Subcutaneous adipose tissue (tissue), 4 donors: ENCODE data around the gene ZNF385C. TPM values are rescaled to one million over a fixed set of nuclear protein-coding genes. Genes with fewer than 3 reads are reported as not detected.

Source experiments
- CTCF ChIP-seq: fragments of 450-650 bp; IDR thresholded peaks from one replicate; pipeline ENCODE4 v1.5.1; 2016; ENCODE audit warnings: low read depth, mild to moderate bottlenecking, control low read depth, antibody characterized with exemption, moderate library complexity
- total RNA-seq, 4 donors: library from RNA; depleted of rRNA; stranded (reverse); fragments of >200 nt; gene quantifications; one replicate each; pipeline ENCODE4 v1.1.0, GENCODE V29; 2016

ZNF385C gene
- total RNA-seq, 4 donors from 2014 or later = 0.22 to 0.49 TPM; not detected in 2

GRCh38 chr17:42078396-42079043, 19.8 kb downstream of the ZNF385C start:
- TF ChIP-seq CTCF = no peak

DNA sequence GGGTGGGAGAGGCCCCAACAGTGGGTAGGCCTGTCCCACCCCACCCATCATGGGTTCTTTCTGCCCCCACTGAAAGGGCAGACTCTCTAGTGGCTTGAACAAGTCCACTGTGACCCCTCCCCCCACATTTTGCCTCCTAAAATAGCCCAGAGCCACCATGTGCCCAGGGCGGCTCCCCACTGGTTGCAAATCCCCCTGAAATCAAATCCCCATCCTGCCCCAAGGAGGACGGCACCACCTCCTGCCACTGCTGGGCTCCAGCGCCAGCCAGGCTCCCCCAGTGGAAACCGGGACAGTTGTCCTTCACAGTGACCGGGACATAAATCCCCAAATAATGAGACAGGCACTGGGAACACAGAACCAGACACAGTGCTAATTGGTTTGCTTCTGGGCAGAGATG, 20.5 kb downstream of the ZNF385C start:
- TF ChIP-seq CTCF = no peak

DNA sequence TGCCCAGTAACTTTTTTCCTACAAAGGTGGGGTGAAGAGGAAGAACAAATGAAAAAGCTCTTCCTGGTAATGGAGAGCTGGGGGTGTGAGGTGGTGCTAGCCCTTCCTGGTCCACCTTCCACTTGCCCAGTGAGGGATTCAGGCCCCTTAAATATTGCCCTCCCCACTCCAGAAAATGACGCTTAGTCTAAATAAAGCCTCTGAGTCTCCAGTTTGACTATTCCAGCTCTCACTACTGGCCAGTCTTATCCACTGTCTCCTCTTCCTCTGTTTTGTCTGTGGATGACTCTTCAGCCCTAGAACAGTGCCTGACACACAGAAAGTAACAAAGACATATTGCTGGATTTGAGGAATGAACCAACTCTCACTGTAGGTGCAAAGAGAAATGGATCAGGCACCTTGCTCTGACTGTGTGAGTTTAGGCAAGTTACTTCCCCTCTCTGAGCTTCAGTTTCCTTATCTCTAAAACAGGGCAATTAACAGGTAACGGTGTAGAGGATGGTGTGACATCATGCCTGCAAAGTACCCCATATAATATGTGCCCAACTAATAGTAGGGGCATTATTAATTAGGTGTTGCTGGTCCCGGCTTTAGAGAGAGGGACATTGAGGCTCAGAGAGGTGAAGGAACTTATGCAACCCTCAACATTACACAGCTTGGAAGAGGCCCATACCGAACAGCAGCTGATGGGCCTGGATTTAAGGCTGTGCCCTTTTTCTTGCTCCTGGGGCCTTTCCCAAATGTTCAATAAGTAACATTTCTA, 21.3 kb downstream of the ZNF385C start:
- TF ChIP-seq CTCF = no peak

- TF ChIP-seq CTCF = no peak
These were observed 22.5 kb downstream of the ZNF385C start for GRCh38 chr17:42075789-42076188.

DNA sequence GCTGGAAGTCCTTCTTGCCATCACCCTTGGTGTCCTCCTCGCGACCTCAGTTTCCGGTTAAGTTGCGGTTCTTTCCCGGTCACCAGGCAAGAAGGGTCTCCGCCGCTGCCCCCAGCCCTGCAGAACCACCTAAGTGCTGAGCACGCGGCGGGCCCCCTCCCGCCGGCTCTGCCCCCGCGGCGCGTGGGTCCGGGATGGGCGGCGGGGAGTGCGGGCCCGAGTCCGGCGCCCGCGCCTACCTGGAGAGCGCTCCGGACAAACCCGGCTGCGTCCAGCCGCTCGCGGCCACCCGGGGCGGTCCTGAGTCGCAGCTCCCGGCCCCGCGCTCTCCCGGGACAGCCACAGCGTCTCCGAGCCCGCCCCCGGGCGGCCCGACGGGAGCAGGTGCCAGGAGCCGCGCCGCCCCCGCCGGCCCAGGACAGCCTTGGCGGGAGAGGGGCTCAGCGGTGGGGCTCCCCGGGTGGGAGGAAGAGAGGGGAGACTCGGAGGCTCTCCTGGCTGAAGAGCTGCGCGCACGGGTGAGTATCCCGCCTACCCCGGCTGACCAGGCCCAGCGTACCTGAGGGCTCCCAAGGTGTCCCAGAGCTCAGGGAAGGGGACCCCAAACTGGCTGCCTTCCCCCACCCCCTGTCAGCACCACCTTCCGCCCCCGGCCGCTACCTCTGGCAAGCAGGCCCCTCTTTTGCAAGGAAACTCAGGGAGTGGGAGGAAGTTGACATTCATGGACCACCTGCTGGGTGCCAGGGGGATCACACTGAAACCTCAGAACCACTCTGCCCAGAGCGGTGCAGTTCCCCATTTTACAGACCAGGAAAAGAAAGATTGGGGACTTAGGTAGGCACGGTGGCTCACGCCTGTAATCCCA, 25.7 kb downstream of the ZNF385C start:
- TF ChIP-seq CTCF = no peak

DNA sequence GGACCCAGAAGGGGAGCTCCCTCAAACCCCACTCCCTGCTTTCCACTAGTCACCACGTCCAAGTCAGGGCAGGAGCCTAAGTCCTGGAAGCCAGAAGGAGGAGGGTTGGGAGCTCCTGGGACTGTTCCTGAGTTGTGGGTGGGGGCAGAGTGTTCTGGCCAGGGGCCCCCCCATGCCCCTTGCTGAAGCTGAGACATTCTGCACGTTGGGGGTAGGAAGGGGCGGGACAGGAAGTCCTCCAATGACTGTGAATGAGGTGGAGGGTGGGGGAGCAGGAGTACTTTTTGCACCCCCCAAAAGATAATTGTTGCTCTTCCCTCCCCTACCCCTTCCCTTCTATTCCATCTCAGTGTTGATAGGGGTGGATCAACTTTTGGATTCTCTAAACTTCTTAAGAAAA, 26.5 kb downstream of the ZNF385C start:
- TF ChIP-seq CTCF = no peak

- TF ChIP-seq CTCF = no peak
These were observed 29.3 kb downstream of the ZNF385C start for GRCh38 chr17:42068979-42069378.
